ENCODE results near the gene SLC25A1.

SLC25A1 gene

DNA sequence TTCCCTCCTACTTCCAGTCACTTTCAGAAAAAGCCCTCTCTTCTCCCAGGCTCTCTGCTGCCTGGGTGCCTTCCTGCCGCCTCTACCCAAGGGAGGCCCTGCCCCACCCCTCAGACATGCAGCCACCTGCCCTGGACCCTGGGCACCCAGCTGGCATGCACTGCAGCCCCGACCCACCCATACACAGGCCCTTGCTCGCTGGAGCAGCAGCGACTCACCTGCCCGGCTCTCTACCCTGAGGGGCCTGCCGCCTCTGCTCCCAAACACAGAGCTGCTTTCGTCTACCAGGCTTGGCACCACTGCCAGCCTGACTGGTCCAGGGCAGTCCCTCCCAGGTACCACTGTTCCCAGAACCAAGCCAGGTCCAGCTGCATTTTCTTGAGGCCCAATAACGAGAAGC lies 48.7 kb downstream of the SLC25A1 start:
- Histone ChIP-seq H3K27ac (no peak overlapping the region), H3K4me3 (no peak overlapping the region)
- TF ChIP-seq, protein P1, sequence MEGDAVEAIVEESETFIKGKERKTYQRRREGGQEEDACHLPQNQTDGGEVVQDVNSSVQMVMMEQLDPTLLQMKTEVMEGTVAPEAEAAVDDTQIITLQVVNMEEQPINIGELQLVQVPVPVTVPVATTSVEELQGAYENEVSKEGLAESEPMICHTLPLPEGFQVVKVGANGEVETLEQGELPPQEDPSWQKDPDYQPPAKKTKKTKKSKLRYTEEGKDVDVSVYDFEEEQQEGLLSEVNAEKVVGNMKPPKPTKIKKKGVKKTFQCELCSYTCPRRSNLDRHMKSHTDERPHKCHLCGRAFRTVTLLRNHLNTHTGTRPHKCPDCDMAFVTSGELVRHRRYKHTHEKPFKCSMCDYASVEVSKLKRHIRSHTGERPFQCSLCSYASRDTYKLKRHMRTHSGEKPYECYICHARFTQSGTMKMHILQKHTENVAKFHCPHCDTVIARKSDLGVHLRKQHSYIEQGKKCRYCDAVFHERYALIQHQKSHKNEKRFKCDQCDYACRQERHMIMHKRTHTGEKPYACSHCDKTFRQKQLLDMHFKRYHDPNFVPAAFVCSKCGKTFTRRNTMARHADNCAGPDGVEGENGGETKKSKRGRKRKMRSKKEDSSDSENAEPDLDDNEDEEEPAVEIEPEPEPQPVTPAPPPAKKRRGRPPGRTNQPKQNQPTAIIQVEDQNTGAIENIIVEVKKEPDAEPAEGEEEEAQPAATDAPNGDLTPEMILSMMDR (IDR thresholded peaks at IDR 0.05) = no peak
- no peak for DNase-seq (ENCODE audit: low spot score)

DNA sequence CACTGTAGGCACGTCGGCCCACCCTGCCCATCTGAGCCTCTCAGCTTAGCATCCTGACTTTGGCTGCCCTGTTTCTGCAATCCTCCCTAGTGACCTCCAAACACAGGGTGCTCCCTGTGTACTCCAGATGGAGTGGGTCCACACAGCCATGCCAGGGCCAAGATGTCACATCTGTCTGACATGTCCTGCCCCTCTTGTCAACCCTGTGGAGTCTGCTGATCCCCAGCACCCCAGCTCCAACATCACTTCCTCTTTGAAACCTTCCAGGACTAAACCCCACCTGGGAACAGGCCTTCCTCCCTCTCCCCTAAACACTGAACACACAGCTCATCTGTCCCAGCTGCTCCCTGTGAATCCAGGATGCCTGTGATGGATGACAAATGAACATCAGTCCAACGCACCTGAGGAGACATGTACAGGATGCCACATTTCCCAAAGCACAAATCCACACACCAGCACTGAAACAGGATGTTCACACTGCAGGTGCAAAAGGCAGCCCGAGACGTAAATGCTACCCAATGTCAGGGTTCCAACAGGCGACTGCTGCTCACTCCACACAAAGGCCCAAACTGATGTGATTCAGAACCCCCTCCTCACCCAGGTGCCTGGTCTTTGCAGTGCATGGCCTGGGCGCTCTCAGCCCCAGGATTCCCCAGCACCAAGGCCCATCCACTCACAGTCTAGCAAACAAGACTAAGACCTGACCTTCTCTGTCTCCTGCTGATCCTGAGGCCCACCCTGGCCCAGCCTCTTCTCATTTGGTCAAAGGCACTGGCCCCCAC lies 49.4 kb downstream of the SLC25A1 start:
- no peak for DNase-seq (ENCODE audit: low spot score)
- TF ChIP-seq, protein P1 (IDR thresholded peaks at IDR 0.05) = no peak
- no peak overlapping the region for H3K27ac ChIP-seq
- H3K4me3 ChIP-seq = no peak overlapping the region

DNA sequence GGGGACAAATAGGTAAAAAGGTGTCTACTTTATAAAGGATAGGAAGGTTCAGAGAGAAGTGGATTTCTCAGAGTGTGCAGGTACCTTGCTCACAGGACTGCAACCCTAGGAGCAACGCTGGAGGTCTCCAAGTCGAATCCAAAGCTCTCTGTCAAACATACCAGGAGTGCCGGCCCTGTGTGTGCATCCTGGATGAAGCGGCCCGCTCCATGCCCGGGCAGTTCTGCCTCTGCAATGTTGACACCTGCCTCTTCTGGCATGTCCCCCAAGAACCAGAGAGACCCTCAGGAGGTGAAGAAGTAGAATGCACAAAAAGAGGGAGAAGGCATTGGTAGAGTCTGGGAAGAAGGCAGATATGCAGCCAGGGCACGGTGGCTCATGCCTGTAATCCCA lies 50.5 kb downstream of the SLC25A1 start:
- no peak for DNase-seq (ENCODE audit: low spot score)
- H3K4me3 ChIP-seq = no peak overlapping the region

DNA sequence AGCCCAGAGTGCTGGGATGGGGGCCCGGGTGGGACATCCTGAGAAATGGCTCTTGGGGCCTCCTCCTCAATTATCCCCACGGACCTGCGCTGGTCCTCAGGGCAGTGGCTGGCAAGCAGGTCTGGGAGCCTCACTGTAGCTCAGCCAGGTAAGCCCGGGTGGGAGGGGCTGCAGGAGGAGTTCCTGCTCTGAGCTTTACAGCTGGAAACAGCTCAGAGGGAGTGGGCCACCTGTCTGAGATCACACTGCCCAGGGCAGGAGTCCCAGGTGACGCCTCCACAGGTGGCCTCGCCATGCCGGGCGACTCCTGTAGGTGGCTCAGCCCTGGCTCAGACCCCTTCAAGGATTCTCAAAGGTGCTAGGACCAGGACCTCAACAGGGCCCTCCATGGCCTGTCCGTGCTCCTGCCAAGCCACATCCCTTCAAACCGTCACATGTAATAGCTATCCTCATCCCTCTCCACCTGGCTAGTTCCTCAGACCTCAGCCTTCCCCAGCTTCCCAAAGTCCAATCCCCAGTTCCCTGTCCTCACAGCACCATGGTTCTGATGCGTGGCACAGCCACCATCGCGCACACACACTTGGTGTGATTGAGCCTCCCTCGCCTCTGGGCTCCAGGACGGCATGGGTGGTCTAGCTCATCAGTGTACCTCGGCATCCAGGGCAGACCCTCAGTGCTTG lies 51.1 kb downstream of the SLC25A1 start:
- TF ChIP-seq, protein P1 (IDR thresholded peaks at IDR 0.05) = no peak
- no peak overlapping the region for H3K4me3 ChIP-seq
- no peak for DNase-seq (ENCODE audit: low spot score)
- H3K27ac ChIP-seq = no peak overlapping the region

More for the DNA sequence above, 50.5 kb downstream of the SLC25A1 start:
- TF ChIP-seq, protein P1 (IDR thresholded peaks at IDR 0.05) = no peak
- no peak overlapping the region for H3K27ac ChIP-seq

DNA sequence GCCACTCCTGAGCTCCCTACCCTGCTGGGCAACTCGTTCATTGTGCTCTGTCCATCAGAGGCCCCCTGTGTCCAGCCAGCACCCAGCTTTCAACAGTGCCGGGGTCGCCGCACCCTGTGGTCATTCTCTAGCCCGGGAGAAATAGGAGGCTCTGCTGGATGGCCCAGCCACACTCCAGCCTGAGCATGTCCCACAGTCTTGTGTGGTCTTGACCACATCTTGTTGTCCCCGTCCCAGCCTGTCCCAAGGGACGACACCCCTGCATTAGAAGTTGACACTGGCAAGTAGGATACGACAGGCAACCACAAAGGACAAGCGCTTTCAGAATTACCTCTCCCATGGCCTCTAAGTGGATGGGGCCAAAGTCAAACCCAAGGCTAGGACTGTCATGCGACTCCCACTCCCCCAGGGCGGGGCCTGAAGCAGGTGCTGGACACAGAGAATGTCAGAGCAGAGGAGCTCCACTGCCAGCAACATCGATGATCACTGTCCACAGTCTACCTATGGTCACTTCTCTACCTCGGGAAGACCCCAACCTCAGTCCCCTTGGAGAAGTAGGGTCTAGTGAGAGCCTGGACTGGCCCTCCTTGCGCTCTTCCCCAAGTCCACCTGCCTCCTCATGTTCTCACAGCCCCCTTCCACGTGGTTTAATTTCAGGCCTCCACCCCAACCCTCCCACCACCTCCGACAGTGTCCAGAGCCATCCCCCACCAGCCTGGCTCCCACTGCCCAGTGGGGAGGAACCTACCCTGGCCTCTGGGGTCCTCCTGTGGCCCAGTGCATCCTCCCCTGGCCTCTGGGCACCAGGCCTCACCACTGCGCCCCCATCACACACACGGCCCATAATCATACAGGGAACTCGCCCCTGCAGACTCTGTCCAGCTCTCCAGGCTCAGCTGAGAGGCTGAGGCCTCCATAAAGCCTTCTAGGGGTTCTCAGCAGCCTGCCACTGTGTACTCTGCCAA lies 51.9 kb downstream of the SLC25A1 start:
- H3K4me3 ChIP-seq = no peak overlapping the region
- no peak for DNase-seq (ENCODE audit: low spot score)
- H3K27ac ChIP-seq = no peak overlapping the region
- TF ChIP-seq, protein P1 (IDR thresholded peaks at IDR 0.05) = no peak
